Measurements from ENCODE around the gene ALAD. TPM values are rescaled to one million over a fixed set of nuclear protein-coding genes. Genes with fewer than 3 reads are reported as not detected.

The ALAD gene
- total and polyA plus RNA-seq, 2 of the 13 experiments (the other 11 are each of a cell fraction or from before 2014, with no cell fraction given), result 21.8 to 30.1 TPM

DNA sequence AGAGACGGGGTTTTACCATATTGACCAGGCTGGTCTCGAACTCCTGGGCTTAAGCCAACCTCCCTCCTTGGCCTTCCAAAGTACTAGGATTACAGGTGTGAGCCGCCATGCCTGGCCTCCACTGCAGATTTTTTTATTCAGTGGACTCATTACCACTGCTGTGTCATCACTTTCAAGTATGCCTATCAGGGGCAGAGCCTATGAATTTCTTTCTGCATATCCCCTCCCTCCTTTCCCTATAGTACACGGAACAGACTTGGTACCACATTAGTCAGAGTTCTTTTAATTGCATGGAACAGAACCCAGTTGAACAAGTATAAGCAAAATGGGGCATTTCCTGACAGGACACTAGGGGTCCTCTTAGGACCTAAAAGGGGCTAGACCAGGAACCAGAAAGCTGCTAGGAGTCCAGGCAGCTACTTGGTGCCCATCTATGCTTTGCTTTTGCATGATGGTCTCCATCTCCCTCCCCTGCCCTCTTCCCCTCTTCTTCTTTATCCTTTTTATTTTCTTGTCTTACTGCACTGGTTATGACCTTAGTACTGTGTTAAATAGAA is 46.0 kb downstream of the ALAD start:
- H3K9me3 ChIP-seq (ENCODE audit: low read length), result no peaks in the 10 kb centered on the region
- intact Hi-C loops (cut with micrococcal nuclease; ENCODE audit: unreplicated experiment) (loop anchor here (1.0 to 5.0 kb wide), 2 partner anchors 52 to 302 kb away; no protein-coding TSS in a partner anchor), in situ Hi-C loops (cut with HindIII; ENCODE audit: extremely low pct_ligation_motif_present, low pct_unique_long_range_greater_than_20kb) (no loop called here)
- WGBS (ENCODE audit: low lambda C conversion rate), result 55% methylated on average over 2 of the region's 4 CpGs
- FAIRE-seq (peak; percentile 79), ATAC-seq (peak; percentile 88), DNase-seq (ENCODE audit: low spot score) (peak; percentile 77)
- no peaks in the 10 kb centered on the region for H3K79me2 ChIP-seq (ENCODE audit: insufficient read depth, low read length)
- BruUV-seq (replicated peaks), result no TSS peak
- no peaks in the 10 kb centered on the region for H4K20me1 ChIP-seq (ENCODE audit: insufficient read depth, low read length)
- H3K4me3 ChIP-seq (replicated peaks in 1 of 3; ENCODE audit: insufficient read depth in 1 of 3, low read depth in 2 of 3, low read length in 3 of 3), result no peak overlapping the region
- H3K36me3 ChIP-seq (replicated peaks in 1 of 2; ENCODE audit: control insufficient read depth in 1 of 2, insufficient read depth in 2 of 2, low read length in 2 of 2), result no peaks in the 10 kb centered on the region
- H3K4me1 ChIP-seq (ENCODE audit: insufficient read depth, low read length), result peaks cover 32% of the 10 kb centered on the region
- ChIA-PET CTCF (ENCODE audit: low intra/inter-chr PET ratio, low total read pairs) (interaction anchor here (1.1 to 2.2 kb wide), 3 partner anchors 46 to 303 kb away, joined by 3 to 28 read pairs (median 7); partner anchors contain the start of gene ALAD), POLR2A (interaction anchor here (0.9 to 1.0 kb wide), 3 partner anchors 18 to 80 kb away, joined by 3 to 4 read pairs (median 4); partner anchors contain the start of genes C9orf43, CDC26, POLE3 and PRPF4)
- H3K9ac ChIP-seq (ENCODE audit: insufficient read depth, low read depth, low read length), result no peak overlapping the region
- no peak overlapping the region for H3K27ac ChIP-seq (ENCODE audit: extremely low read length, insufficient read depth, low read length)
- H3K4me2 ChIP-seq (ENCODE audit: low read depth, low read length), result no peak overlapping the region
- H2AFZ ChIP-seq (ENCODE audit: low read length), result no peak overlapping the region
- peaks cover 0 to 14% of the 10 kb centered on the region in 2 experiments; a peak in 3 of 5 replicates for H3K27me3 ChIP-seq (ENCODE audit: control insufficient read depth in 1 of 2, insufficient read depth in 2 of 2, low read length in 2 of 2)
- TF ChIP-seq SYNCRIP (IDR thresholded peaks at IDR 0.05; ENCODE audit: insufficient read depth, low read depth, low read length) (no peak), HDAC2 (CRISPR knock-in tag; IDR thresholded peaks at IDR 0.05) (no peak), MLLT10 (CRISPR knock-in tag; IDR thresholded peaks at IDR 0.05) (no peak), ELF3 (CRISPR knock-in tag; IDR thresholded peaks at IDR 0.05) (peak; percentile 40; the same call in 1 of the 2 replicates), ZFP90 (CRISPR knock-in tag; IDR thresholded peaks at IDR 0.05; ENCODE audit: borderline replicate concordance) (no peak), SMC3 (IDR thresholded peaks at IDR 0.05; ENCODE audit: low read length) (peak; percentile 87), RXRB (CRISPR knock-in tag; IDR thresholded peaks at IDR 0.05; ENCODE audit: borderline replicate concordance) (no peak), NFIB (CRISPR knock-in tag; IDR thresholded peaks at IDR 0.05; ENCODE audit: borderline replicate concordance) (no peak), KAT7 (CRISPR knock-in tag; IDR thresholded peaks at IDR 0.05; ENCODE audit: borderline replicate concordance) (no peak), TCF7L2 (IDR thresholded peaks at IDR 0.05; ENCODE audit: low read depth, low read length) (no peak), NFKBIZ (CRISPR knock-in tag; IDR thresholded peaks at IDR 0.05) (no peak), HMG20A (CRISPR knock-in tag; IDR thresholded peaks at IDR 0.05; ENCODE audit: borderline replicate concordance) (no peak), STAG1 (CRISPR knock-in tag; IDR thresholded peaks at IDR 0.05) (peak; percentile 90), HMG20B (CRISPR knock-in tag; conservative IDR thresholded peaks at IDR 0.05) (no peak), ZNF530 (CRISPR knock-in tag; IDR thresholded peaks at IDR 0.05; ENCODE audit: low read depth) (no peak), MTA1 (CRISPR knock-in tag; IDR thresholded peaks at IDR 0.05; ENCODE audit: borderline replicate concordance) (no peak), FOSL1 (CRISPR knock-in tag; IDR thresholded peaks at IDR 0.05; ENCODE audit: borderline replicate concordance) (no peak), HOXA3 (CRISPR knock-in tag; IDR thresholded peaks at IDR 0.05) (no peak), RAD21 (CRISPR knock-in tag; IDR thresholded peaks at IDR 0.05) (peak; percentile 81), GATA4 (IDR thresholded peaks at IDR 0.05; ENCODE audit: borderline replicate concordance, low read depth) (no peak), ZEB1 (IDR thresholded peaks at IDR 0.05; ENCODE audit: insufficient replicate concordance, low read depth) (no peak), MAFF (IDR thresholded peaks at IDR 0.05; ENCODE audit: low read depth, low read length) (0 out of 2 replicates have a peak, but pooled peaks have one; percentile 18)
- TF ChIP-seq, protein P1, sequence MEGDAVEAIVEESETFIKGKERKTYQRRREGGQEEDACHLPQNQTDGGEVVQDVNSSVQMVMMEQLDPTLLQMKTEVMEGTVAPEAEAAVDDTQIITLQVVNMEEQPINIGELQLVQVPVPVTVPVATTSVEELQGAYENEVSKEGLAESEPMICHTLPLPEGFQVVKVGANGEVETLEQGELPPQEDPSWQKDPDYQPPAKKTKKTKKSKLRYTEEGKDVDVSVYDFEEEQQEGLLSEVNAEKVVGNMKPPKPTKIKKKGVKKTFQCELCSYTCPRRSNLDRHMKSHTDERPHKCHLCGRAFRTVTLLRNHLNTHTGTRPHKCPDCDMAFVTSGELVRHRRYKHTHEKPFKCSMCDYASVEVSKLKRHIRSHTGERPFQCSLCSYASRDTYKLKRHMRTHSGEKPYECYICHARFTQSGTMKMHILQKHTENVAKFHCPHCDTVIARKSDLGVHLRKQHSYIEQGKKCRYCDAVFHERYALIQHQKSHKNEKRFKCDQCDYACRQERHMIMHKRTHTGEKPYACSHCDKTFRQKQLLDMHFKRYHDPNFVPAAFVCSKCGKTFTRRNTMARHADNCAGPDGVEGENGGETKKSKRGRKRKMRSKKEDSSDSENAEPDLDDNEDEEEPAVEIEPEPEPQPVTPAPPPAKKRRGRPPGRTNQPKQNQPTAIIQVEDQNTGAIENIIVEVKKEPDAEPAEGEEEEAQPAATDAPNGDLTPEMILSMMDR (CRISPR knock-in tag; IDR thresholded peaks at IDR 0.05), result peak; percentile 76
- TF ChIP-seq, protein P2, sequence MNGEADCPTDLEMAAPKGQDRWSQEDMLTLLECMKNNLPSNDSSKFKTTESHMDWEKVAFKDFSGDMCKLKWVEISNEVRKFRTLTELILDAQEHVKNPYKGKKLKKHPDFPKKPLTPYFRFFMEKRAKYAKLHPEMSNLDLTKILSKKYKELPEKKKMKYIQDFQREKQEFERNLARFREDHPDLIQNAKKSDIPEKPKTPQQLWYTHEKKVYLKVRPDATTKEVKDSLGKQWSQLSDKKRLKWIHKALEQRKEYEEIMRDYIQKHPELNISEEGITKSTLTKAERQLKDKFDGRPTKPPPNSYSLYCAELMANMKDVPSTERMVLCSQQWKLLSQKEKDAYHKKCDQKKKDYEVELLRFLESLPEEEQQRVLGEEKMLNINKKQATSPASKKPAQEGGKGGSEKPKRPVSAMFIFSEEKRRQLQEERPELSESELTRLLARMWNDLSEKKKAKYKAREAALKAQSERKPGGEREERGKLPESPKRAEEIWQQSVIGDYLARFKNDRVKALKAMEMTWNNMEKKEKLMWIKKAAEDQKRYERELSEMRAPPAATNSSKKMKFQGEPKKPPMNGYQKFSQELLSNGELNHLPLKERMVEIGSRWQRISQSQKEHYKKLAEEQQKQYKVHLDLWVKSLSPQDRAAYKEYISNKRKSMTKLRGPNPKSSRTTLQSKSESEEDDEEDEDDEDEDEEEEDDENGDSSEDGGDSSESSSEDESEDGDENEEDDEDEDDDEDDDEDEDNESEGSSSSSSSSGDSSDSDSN (CRISPR knock-in tag; IDR thresholded peaks at IDR 0.05), result no peak

All from HepG2 (cell line).